SH-SY5Y (cell line): Measurements from ENCODE around the gene AFTPH.

Experiments
- GATA2 ChIP-seq: IDR thresholded peaks from 2 replicates; pipeline ENCODE4 v1.6.1; 2011; ENCODE audit warnings: mild to moderate bottlenecking, low read depth, low read length
- GATA3 ChIP-seq: IDR thresholded peaks from 2 replicates; pipeline ENCODE4 v1.6.1; 2011; ENCODE audit warnings: low read depth, mild to moderate bottlenecking, low read length, moderate library complexity

AFTPH gene

DNA sequence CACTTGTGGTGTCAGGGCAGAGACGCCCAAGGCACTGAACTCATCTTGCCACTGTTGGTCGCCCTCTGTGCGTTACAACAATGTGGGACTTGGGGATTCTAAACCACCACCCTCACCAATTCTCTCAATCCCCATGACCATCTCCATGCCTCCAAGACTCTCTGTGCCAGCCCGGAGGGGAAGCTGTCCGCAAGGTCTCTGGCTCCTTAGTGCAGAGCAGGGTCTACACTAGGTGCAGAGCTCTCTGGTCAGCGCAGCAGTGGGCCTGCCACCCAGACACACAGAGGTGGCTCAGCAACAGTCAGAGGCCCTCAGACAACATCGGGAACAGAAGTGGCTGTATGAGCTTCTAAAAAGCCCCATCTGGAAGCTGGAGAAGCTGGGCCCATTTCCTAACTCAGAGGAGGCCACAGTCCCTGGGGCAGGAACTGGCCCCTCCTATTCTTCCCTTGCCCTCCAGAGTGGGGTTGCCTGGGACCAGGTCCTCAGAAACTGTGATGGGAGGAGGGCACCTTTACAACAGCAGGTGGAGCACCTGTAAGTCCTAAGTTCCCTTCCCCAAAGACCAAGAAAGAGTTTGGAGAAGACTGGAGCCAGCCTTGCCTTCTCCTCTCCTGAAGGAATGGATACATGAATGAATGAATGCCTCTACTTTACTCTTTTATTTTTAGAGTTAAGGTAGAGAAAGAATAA, 91.9 kb downstream of the AFTPH start:
- TF ChIP-seq GATA2 (no peak), GATA3 (no peak)

DNA sequence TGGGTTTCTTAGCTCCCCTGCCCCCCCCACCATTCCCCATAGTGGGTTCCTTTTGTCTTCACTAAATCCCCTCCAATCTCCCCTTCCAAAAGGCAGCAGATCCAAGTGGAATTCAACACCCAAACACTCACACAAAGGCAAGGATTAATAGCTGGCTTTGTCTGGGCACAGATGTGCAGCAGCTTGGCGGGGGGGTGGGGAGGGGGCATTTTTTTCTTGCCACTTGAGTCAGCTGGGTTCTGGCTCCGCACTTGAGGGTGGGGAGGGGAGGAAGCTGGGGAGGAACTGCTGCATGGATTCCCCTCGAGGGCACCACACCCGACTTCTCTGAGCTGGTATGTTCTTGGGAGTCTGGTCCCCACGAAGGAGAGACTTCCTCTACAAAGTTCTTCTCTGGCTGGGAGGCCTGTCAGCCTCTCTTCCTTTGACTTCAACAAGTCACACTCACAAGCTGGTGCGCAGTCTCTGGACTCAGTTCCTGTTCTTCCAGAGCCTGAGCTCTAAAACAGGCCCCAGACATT, 93.6 kb downstream of the AFTPH start:
- TF ChIP-seq GATA3 (no peak), GATA2 (no peak)

DNA sequence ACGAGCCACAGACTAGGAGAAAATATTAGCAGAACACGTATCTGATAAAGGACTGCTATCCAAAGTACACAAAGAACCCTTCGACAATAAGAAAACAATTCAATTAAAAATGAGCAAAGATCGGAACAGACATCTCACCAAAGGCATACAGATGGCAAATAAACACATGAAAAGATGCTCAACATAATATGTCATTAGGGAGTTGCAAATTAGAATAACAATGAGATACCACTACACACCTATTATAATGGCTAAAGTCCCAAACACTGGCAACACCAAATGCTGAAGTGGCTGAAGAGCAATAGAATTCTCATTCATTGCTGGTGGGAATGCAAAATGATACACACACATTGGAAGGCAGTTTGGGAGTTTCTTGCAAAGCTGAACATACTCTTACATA, 96.5 kb downstream of the AFTPH start:
- TF ChIP-seq GATA3: no peak
- TF ChIP-seq GATA2: no peak

DNA sequence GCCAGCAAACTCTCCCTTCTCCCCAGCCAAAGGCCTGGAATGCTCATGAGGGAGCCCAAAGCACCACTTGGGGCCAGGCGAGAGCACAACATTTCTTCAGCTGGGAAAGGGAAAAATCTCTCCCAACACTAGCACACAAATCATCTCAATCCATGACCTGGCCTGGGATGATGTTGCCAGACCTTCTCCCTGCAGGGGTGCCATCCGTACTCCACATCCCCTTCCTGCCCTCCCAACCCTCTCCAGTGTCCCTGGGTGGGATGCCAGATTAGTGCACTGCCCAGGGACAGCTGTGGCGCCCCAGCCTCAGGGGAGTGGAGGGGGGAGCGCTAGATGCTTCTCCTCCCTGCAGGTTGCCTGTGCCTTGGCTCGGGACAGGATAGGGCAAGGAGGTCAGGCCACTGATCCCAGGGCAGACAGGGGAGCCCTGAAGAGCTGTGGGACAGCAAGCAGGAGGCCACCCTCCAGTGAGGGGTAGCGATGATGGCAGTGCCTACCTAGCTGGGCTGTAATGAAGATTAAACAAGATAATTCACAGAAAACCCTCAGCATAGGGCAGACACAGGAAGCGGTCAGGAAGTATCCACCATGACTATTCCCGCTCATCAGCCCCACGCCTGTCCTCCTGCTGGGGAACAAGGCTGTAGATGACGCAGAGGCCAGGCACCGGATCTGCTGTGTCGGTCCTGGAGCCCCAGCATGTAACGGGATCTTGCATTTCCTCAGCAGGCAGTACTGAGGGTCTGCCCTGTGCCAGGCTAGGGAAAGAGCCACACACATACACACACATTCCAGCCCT, 98.5 kb downstream of the AFTPH start:
- TF ChIP-seq GATA2 (no peak), GATA3 (no peak)

DNA sequence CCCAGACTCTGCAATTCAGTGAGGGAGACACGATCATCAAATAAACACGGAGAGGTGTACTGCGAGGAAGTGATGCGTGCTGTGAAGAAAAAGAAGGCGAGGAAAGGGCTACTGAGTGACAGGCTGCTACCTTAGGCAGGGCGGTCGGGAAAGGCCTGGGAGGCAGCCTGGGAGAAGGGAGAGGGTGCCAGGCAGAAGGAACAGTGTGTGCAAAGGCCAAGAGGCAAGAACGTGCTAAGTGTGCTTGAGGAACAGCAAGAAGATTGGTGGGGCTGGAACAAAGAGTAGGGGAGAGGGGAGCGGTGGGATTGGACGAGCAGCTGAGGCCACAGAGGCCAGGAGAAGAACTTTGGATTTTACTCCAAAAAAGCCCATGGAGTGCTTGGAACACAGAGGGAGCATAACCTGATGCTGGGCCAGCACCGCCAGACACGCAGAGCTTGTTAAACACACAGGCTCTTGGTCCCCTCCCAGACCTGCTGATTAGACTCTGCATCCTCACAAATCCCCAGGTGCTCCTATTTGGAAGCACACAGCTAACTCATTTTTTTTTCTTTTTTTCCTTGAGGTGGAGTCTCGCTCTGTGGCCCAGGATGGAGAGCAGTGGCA, 99.2 kb downstream of the AFTPH start:
- no peak for TF ChIP-seq GATA3
- no peak for TF ChIP-seq GATA2

DNA sequence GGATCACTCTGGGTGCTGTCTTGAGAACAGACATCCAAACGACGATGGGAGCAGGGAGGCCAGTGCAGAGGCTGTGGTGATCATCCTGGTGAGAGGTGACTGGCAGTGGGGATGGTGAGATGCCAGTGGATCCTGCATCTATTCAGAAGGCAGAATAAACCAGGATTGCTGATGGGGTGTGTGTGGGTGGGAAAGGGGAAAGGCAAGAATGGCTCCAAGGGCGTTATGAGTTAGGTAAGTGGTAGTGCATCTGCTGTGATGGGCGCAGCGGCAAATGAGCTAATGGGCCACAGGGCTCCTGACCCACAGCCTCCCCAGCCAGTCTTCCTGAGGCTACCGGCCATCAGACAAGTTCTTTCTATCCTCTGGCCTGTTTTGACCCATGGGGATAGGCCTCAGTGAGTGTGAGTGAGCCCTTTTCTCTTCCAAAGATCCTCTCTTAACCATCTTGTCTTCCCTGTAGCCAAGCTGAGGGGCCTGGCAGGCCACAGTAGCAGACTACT, 100.0 kb downstream of the AFTPH start:
- TF ChIP-seq GATA2: no peak
- no peak for TF ChIP-seq GATA3

DNA sequence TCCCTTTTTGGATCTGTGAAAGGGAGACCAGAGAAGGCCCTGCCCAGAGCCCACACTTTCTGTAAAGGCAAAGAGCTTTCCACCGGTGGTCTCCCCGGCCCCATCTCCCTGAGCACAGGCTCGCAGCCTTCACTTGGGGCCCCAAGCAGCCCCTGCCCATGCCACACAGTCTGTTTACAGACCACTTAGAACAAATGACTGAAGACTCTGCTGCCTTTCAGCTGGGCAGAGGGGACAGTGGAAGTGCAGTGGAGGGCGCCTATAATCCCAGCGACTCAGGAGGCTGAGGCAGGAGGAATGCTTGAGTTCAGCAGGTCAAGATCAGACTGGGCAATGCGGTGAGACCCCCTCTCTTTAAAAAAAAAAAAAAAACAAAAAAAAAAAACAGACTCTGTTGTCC, 100.7 kb downstream of the AFTPH start:
- TF ChIP-seq GATA2 (no peak), GATA3 (no peak)

DNA sequence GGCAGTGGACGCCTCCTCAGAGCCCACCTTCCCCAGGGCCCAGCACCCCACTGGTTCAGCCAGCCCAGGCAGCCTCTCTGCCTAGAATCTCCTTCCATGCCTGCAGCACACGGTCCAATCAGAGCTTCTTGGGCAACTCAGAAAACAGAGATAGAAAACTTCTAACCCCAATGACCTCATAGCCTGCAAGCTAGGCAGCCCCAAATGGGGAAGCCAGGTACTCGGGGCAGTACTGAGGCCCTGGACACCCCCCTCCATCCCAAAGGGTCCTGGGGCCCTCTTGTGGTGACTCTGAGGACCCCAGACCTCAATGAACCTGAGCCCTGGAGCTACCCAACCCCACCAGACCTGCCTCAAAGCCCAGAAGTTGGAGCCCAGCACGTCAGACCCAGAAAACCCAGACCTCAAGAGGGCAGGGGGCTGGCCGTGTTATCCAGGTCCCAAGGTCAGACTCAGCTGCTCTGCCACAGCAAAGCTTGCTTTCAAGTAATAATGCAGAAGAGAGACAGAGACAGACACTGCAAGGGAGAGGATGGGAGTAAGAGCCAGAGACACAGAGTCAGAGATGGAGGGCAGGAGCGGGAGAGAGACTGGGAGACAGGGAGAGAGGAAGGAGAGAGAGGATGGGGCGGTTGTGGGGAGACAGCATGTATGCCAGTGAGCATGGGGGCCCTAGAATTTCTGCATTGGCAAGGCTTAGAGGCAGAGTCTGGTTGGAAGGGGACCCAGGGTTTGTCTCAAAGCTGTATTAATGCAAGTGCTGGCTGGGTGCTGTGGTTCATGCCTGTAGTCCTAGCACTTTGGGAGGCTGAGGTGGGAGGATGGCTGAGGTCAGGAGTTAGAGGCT, 101.4 kb downstream of the AFTPH start:
- TF ChIP-seq GATA2: no peak
- no peak for TF ChIP-seq GATA3

DNA sequence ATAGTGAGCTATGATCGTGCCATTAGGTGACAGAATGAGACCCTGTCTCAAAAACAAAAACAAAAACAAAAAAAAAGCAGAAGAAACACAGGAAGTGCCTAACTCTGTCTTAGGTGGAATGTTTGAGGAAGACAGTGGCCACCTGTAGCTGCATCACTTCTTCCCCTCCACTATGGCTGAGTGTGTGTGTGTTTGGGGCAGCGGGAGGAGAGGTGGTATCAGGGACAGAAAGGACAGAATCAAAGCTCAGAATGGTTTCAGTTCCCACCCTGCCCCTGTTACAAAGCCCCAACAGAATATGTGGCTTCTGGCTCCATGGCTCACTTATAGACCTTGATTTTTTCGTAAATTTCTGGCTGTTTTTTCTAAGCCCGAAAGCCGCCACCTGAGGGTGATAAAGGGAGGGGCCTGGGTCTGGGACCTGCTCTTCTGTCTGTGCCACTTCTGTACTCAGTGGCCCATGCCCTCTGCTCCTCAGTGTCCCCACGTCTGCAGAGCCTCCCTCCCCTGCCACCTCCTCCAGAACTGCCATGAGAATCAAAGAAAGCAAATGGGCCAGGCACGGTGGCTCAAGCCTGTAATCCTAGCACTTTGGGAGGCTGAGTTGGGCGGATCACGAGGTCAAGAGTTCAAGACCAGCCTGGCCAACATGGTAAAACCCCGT, 102.2 kb downstream of the AFTPH start:
- TF ChIP-seq GATA2: no peak
- TF ChIP-seq GATA3: no peak

DNA sequence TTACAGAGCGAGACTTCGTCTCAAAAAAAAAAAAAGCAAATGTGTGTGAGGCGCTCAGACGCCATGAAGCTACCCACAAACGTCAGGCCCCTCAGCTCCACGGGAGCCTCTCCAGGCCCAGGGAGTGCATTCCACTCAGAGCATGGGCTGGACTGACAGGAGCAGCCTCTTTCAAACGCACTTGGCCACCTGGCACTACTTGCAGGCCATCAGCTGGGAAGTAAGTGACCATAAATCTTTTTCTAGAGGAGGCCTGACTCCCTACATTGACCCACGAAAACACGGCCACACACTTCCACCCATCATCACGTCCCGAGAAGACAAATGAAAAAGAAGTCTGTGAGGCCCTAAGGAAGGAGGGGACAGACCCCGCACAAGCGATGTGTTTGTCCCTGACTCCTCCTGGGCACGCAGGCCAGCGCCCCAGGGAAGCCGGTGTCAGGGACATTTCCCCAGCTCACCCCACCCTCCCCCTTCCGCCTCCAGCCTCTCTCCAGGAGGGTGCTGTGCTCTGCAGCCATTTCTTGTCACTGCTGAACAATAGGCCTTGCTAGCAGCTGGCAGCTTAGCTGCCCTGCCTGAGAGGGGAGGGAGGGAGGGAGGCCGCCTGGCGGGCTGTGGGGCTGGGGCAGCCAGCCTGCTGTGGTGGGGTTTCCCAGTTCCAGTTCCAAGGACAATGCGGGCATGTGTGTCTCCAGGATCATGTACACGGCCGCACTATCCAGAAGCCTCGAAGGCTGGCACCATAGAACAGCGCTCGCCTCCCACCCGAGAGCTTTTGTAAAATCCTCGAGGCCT, 103.0 kb downstream of the AFTPH start:
- TF ChIP-seq GATA3 (no peak), GATA2 (no peak)

DNA sequence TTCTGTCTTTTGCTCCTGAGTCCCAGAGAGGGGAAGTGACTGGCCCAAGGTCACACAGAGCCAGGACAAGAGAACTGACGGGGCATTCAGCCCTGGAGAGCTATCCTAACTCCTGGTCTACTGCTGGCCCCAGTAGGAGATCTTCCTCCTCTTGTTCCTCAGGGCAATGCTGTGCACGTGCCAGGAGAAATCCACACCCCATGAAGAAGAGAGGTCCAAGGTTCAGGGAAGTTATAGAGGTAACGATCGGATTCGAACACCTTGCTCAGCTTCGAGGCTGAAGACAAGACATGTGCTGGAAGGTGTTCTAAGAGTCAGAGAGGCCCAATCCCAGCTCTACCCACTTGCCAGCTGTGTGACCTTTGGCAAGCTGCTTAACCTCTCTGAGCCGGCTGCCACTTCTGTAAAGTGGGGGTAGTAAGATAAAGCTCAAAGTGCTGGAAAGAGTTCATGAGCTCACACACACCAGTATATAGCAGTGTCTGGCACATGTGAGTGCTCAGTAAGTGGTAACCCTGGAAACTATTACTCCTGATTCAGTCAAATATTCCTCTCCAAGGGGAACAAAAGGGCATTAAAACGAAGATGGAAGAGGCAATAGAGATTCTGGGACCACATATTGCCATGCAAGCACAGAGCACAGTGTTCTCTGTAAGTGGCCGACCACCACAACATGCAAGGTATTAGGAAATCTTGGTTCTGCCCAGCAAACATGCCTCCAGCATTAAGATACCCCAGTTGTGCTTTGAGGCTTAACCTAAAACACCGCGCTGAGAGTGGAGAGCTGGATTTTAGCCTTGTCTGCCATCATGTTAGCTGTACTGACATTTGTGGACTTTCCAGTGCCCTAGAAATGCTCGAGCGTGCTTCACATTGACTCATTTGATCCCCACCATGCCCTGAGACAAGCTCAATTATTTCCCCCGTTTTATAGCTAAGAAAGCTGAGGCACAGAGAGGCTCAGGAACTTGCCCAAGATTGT, 104.0 kb downstream of the AFTPH start:
- TF ChIP-seq GATA3 (no peak), GATA2 (no peak)

DNA sequence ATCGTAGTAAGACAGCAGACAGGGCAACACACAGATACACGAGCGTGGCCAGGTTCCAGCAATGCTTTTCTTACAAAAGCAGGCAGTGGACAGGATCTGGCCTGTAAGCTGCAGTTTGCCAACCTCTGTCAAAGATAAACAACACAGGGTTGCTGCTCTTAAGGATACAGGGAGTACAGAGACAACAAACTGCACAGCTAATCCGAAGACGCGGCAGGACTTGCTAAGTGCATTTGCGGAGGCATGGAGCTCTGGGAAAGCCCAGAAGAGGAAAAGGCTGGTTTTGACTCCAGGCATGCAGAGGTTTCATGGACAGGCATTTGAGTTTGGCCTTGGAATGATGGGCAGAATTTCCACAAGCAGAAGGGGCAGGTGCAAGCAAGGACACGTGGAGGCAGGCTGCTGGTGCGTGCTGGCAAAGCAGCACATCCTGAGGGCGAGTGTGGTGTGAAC, 105.2 kb downstream of the AFTPH start:
- TF ChIP-seq GATA2 (no peak), GATA3 (no peak)
